IMR-90 (cell line): Measurements from ENCODE around the gene ROS1.

ENCODE experiments used
- BHLHE40 ChIP-seq: fragments of 150-350 bp; IDR thresholded peaks from 2 replicates; pipeline ENCODE4 v1.6.1; 2016; ENCODE audit warnings: mild to moderate bottlenecking, low read depth, low read length
- CHD1 ChIP-seq: IDR thresholded peaks from 2 replicates; pipeline ENCODE4 v1.6.1; 2012; ENCODE audit warnings: low read depth, low read length, improper control_type of control experiment
- MAZ ChIP-seq: IDR thresholded peaks from 2 replicates; pipeline ENCODE4 v1.6.1; 2012; ENCODE audit warnings: low read depth, mild to moderate bottlenecking, low read length, improper control_type of control experiment, moderate library complexity, borderline replicate concordance
- MXI1 ChIP-seq: IDR thresholded peaks from 2 replicates; pipeline ENCODE4 v1.6.1; 2012; ENCODE audit warnings: low read depth, mild to moderate bottlenecking, low read length, moderate library complexity, borderline replicate concordance
- NFE2L2 ChIP-seq: fragments of 150-350 bp; IDR thresholded peaks from 2 replicates; pipeline ENCODE4 v1.6.1; 2016; ENCODE audit warnings: low read depth, mild to moderate bottlenecking, low read length
- POLR2A ChIP-seq: IDR thresholded peaks from 2 replicates; pipeline ENCODE4 v1.6.1; 2012; ENCODE audit warnings: mild to moderate bottlenecking, low read depth, low read length
- RAD21 ChIP-seq: IDR thresholded peaks from 2 replicates; pipeline ENCODE4 v1.6.1; 2012; ENCODE audit warnings: low read length, improper control_type of control experiment
- RFX5 ChIP-seq: IDR thresholded peaks from 2 replicates; pipeline ENCODE4 v1.8.0; 2012; ENCODE audit warnings: low read depth, mild to moderate bottlenecking, low read length, moderate library complexity
- TF ChIP-seq, protein P1 (sequence below): conservative IDR thresholded peaks from 2 replicates; pipeline ENCODE4 v1.5.1; 2012; ENCODE audit warnings: mild to moderate bottlenecking, low read depth, low read length, improper control_type of control experiment
- TF ChIP-seq, protein P2 (sequence below): fragments of 150-350 bp; IDR thresholded peaks from 2 replicates; pipeline ENCODE4 v1.6.1; 2017; ENCODE audit warnings: mild to moderate bottlenecking, antibody characterized with exemption, low read length, low read depth

DNA sequence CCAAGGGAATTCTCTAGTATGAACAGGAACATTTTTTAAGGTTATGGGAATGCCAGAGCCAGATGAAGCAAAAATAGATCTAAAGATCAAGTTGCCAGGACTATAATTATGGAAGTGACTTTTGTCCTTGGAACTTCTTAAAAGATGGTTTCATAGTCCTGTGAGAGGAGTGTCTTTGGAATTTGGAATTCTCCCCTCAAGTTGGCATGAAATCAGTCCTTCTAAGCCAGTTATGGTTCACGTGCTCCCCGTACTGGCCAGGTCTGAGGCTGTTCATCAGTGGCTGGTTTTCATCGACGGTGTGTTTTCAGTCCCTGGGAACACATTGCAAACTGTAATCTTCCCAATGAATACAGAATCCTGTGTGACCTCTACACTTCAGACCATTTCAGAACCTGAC is 97.2 kb downstream of the ROS1 start:
- TF ChIP-seq, protein P1, sequence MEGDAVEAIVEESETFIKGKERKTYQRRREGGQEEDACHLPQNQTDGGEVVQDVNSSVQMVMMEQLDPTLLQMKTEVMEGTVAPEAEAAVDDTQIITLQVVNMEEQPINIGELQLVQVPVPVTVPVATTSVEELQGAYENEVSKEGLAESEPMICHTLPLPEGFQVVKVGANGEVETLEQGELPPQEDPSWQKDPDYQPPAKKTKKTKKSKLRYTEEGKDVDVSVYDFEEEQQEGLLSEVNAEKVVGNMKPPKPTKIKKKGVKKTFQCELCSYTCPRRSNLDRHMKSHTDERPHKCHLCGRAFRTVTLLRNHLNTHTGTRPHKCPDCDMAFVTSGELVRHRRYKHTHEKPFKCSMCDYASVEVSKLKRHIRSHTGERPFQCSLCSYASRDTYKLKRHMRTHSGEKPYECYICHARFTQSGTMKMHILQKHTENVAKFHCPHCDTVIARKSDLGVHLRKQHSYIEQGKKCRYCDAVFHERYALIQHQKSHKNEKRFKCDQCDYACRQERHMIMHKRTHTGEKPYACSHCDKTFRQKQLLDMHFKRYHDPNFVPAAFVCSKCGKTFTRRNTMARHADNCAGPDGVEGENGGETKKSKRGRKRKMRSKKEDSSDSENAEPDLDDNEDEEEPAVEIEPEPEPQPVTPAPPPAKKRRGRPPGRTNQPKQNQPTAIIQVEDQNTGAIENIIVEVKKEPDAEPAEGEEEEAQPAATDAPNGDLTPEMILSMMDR, result no peak
- no peak for TF ChIP-seq RFX5
- no peak for TF ChIP-seq POLR2A
- TF ChIP-seq CHD1, result no peak
- no peak for TF ChIP-seq BHLHE40
- TF ChIP-seq MAZ, result no peak
- TF ChIP-seq, protein P2, sequence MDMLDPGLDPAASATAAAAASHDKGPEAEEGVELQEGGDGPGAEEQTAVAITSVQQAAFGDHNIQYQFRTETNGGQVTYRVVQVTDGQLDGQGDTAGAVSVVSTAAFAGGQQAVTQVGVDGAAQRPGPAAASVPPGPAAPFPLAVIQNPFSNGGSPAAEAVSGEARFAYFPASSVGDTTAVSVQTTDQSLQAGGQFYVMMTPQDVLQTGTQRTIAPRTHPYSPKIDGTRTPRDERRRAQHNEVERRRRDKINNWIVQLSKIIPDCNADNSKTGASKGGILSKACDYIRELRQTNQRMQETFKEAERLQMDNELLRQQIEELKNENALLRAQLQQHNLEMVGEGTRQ, result no peak
- TF ChIP-seq RAD21, result no peak
- no peak for TF ChIP-seq NFE2L2
- no peak for TF ChIP-seq MXI1
